GM21367 (cell line): ENCODE measurements around the gene SEMA5B.

Experiments used
- ATAC-seq: cut with Tn5 transposase; IDR thresholded peaks from one replicate; pipeline ENCODE4 v1.9.1; 2021; ENCODE audit not compliant: unreplicated experiment

The SEMA5B gene

DNA sequence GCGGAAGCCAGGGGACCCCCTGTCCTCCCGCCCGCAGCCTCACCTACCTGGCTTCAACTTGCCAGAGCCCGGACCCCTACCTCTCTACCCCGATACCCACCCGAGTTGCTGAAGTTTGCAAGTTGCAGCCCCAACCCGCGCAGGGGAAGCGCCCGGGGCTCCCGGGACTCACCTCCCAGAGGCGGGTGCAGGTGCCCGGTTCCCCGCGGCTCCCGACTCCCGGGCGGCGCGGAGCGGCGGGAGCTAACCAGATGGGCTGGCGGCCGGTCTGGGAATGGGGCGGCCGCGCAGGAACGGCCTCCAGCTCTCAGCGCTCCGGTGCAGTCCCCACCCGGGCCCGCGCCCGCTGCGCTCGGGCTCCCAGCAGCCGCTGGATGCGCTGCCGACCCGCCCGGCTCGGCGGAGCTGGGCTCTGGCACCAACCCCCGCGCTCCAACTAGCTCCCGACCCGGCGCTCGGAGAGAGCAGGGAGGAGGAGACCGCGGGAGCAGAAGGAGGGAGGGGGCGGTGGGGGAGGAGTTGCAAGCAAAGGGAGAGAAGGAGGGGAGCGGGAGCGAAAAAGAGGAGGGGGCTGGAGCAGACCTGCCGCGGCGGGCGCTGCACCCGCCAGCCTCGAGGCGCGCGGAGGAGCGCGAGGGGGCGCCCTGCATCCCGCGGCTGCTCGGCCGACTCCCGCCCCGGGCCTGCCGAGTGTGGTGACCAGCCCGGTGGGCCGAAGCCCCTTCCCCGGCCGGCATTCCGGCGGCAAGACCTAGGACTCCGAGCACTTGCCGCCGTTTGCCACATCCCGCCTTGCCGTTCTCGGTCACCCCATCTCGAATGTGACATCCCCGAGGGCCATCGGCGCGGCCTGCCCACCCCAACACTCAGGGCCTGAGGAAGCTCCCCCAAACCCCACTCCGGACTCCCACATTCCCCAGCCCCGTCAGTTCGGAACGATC is at the start of gene SEMA5B:
Gene SEMA5B (minus strand): TSS at position 472 of the 941 bp plus-strand sequence. CDS start 66,500 bp downstream, outside the sequence.
- no peak for ATAC-seq

DNA sequence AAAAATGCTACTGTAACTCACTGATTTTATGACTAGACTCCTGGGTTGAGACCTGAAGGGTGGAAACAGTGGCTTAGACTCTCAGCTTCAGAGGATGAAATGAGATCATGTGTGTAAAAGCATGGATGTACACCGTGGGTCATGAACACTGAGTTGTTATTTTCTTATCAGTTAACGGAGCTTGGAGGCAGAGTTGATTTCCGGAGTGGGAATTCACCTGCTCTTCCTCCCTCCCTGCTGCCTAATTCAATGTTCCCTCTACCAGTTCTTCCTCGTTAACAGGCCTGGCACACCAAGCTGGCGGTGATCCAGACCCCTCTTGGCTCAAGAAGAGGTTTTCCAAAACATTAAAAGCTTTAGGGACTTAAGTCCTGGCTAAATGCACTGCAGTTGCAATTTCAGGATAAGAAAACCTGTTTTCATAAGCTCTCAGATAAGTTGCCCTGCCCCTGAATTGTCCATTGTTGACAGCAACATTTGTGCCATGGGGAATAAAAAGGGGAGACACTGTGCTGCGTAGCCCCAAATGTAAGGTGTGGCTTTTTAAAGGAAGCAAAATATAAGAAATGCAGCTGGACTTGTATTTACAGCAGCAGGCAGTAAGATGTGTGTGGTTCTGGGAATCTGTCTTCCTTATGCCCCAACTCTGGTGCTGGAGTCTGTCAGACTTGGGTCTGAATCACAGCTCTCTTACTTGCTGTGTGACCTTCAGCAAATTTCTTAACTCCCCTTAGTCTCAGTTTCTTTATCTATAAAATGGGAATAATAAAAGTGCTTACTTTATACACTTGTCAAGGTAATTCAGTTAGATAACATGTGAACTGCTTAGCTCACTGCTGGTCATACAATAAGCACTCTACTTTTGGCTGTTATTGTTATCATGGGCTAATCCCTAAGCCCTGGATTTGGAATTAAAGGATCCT is 49.2 kb upstream of the SEMA5B start:
- ATAC-seq, result no peak

GRCh38 chr3:123076112-123076495 is 48.5 kb upstream of the SEMA5B start:
- ATAC-seq, result no peak

GRCh38 chr3:123075359-123075758 is 47.8 kb upstream of the SEMA5B start:
- ATAC-seq, result no peak

- no peak for ATAC-seq
These were observed 45.0 kb upstream of the SEMA5B start for GRCh38 chr3:123072564-123072963.

GRCh38 chr3:123072152-123072551 is 44.6 kb upstream of the SEMA5B start:
- ATAC-seq, result no peak

DNA sequence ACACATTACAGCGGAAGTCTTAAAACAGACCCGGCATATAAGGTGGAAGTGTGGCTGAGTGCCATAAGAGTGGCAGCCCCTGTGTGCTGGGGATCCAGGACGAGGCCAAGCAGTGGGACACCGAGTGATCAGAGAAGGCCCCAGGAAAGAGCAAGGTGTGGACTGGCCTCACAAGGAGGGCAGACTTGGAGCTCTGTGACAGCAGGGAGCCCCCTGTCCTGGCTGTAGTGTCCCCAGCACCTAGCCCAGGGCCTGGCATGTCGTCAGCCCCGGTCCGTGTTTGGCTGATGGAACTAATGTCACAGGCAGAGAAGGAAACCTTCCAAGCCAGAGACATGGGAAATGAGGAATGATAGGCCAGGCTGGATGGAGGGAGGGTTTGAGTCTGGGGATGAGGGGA is 44.0 kb upstream of the SEMA5B start:
- no peak for ATAC-seq

DNA sequence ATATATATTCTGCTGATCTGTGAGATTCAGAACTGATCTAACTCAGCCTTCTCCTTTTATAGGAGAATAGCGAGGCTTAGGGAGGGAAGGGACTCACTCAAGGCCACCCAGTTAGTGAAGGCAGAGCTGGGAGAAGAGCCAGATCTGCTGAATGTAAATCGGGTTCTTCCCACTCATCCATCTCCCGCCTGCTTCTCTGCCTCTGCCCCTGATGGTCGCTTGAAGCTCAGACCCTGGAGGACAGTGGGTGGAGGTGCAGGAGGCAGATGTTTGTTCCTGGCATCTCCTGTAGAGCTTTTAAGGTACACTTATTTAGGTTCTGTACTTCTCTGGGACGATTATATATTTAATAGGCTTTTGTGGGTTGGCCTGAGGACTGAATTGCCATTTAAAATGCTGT is 43.6 kb upstream of the SEMA5B start:
- ATAC-seq, result no peak

GRCh38 chr3:123070510-123070909 is 42.9 kb upstream of the SEMA5B start:
- ATAC-seq, result no peak

DNA sequence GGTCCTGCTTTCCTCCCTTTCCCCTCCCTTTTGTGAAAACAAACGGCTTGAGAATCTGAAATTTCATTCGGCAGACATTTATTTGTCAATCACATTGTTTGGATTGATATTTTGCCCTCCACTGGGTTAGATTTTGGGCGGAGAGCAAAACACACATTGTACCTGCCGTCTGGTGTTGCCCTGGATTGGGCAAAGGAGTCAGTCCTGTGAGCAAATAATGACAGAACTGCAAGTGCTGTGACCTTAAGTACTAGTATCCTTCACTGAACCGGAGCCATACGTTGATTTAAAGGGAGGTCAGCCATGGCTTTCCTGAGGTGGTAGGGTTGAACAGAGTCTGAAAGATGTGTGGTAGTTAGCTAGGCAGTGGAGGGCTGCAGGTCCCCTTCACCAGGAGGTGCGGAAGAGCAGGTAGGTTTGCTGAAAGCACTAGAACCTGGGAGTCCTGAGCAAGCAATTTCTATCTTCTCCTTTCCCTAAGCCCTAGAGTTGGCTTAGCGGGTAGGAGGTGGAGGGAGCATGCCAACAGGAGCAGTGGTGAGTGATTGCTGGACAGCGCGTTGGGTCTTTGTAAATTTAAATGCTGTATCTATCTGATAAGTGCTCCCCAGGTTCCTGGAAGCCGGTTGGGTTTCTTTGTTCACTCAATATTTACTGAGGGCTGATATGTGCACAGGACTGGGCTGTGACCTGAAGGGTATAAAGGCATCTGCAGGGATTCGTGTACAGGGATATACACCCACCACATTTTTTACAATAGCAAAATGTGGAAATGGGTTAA is 41.2 kb upstream of the SEMA5B start:
- no peak for ATAC-seq

DNA sequence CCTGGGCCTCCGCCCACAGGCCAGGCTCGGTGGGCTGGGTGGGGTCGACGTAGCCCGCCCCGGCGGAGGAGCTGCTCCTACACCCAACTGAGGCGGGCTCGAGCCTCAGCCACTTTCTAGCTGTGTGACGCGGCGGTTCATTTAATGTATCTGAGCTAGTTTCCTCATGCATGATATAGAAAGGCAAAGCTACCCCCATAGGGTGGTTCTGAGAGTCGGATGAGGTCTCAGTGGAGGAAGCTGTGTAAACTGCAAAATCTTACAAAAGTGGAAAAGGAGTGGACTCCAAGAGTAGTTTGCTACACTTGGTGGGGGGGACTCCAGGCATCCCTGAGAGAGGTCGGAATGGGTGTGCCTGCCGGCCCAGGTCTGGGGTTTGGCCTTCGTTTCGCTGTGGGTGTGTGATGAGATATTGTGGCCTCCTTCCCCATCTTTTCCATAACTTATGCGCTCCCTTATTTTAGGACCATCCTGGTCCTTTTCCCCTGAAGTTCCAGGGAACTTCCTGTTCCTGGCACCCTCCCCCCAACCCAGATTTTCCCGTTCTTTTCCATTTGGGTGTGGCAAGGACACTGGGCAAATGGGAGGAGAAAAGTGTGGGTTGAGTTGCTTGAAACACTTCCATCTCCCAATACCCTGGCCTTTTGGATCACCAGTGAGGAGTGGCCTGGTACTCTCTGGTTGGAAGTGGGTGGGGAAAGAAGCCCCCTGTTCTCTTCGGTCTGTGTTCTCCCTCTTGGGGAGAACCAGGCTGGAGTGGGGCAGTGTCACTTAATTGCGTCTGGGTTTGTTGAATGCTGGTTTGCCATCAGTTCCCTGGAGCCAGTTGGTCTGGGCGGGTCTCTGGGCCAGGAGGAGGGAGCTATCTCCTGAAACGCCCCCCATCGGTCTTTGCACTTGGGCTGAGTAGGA is 40.4 kb upstream of the SEMA5B start:
- ATAC-seq, result peak; percentile 21

GRCh38 chr3:123066896-123067688 is 39.5 kb upstream of the SEMA5B start, which contains the start of gene PDIA5:
TSS of gene PDIA5 (plus strand) at chr3:123067025. CDS start at chr3:123067165, 140 bp downstream.
- ATAC-seq, result peak; percentile 84

- no peak for ATAC-seq
These were observed 39.0 kb upstream of the SEMA5B start for GRCh38 chr3:123066599-123066895.

- no peak for ATAC-seq
These were observed 37.4 kb upstream of the SEMA5B start for GRCh38 chr3:123064914-123065313.

DNA sequence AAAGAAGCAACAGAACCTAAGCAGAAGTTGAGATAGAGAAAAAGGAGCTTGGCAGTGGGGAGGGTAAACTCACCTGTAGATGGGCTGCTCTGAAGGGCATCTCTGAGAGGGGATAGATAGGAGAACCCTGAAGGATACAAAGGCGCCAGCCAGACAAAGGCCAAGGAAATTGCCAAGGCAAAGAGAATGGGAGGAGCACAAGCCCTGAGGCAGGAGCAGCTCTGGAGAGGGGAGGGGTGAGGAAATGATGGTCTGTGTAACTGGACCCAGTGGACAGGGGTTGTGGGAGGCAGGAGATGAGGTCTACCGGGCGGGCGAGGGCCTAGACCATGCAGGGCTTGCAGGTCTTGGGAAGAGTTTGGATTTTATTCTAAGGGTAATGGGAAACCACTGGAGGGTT is 36.9 kb upstream of the SEMA5B start:
- ATAC-seq, result no peak

DNA sequence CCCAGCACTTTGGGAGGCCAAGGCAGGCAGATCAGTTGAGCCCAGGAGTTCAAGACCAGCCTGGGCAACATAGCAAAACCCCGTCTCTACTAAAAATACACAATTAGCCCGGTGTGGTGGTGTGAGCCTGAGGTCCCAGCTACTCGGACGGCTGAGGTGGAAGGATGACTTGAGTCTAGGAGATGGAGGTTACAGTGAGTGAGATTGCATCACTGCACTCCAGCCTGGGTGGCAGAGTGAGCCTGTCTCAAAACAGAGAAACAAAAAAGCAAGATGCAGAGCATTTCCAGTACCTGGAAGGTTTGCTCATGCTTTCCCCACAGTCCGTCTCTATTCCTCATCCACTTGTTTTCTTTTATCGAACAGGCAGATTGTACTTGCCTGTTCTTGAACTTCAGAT is 35.5 kb upstream of the SEMA5B start:
- no peak for ATAC-seq

DNA sequence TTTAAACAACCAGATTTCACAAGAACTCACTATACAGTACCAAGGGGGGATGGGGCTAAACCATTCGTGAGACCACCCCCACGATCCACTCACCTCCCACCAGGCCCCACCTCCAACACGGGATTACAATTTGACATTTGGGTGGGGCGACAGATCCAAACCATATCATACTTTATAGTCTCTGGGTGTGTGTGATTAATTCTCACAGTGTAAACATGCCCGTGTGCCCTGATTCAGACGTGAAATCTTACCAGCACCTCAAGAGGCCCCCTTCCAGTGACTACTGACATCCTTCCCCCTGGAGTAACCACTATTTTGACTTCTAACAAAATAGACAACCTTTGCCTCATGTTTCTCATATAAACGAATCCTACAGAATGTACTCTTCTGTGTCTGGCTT is 34.3 kb upstream of the SEMA5B start:
- ATAC-seq, result no peak

DNA sequence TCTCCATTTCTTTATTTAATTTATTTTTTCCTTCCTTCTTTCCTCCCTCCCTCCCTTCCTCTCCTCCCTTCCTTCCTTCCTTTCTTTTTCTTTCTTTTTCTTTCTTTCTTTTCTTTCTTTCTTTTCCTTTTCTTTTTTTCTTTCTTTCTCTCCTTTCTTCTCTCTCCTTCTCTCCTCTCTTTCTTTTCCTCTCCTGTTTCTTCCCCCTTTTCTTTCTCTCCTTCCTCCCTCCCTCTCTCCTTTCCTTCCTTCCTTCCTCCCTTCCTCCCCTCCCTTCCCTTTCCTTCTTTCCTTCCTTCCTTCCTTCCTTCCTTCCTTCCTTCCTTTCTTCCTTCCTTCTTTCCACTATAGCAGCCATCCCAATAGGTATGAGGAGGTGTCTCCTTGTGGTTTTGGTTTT is 32.5 kb upstream of the SEMA5B start:
- no peak for ATAC-seq

- ATAC-seq, result no peak
These were observed 30.9 kb upstream of the SEMA5B start for GRCh38 chr3:123058505-123058904.
